GM12801 (cell line): ENCODE results near the gene COL9A3.

ENCODE experiments used
- CTCF ChIP-seq: IDR thresholded peaks from one replicate; pipeline ENCODE4 v1.5.1; 2011; ENCODE audit warnings: control low read depth; ENCODE audit not compliant: insufficient read length; ENCODE audit errors: extremely low read depth

Gene COL9A3

GRCh38 chr20:62799873-62800272 is 17.0 kb upstream of the COL9A3 start:
- TF ChIP-seq CTCF = no peak

GRCh38 chr20:62800314-62801259 is 16.3 kb upstream of the COL9A3 start:
- no peak for TF ChIP-seq CTCF

GRCh38 chr20:62801284-62802010 is 15.4 kb upstream of the COL9A3 start:
- no peak for TF ChIP-seq CTCF

GRCh38 chr20:62802026-62802712 is 14.7 kb upstream of the COL9A3 start:
- TF ChIP-seq CTCF = no peak

GRCh38 chr20:62804021-62804626 is 12.7 kb upstream of the COL9A3 start:
- TF ChIP-seq CTCF = no peak

GRCh38 chr20:62804627-62805154 is 12.2 kb upstream of the COL9A3 start, which contains the start of gene OGFR:
Gene OGFR (plus strand): TSS chr20:62804835. CDS start chr20:62804860, 25 bp downstream.
- no peak for TF ChIP-seq CTCF
